ENCODE results near the gene TMEM50B.

- TF ChIP-seq, protein P1, sequence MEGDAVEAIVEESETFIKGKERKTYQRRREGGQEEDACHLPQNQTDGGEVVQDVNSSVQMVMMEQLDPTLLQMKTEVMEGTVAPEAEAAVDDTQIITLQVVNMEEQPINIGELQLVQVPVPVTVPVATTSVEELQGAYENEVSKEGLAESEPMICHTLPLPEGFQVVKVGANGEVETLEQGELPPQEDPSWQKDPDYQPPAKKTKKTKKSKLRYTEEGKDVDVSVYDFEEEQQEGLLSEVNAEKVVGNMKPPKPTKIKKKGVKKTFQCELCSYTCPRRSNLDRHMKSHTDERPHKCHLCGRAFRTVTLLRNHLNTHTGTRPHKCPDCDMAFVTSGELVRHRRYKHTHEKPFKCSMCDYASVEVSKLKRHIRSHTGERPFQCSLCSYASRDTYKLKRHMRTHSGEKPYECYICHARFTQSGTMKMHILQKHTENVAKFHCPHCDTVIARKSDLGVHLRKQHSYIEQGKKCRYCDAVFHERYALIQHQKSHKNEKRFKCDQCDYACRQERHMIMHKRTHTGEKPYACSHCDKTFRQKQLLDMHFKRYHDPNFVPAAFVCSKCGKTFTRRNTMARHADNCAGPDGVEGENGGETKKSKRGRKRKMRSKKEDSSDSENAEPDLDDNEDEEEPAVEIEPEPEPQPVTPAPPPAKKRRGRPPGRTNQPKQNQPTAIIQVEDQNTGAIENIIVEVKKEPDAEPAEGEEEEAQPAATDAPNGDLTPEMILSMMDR (conservative IDR thresholded peaks at IDR 0.05 in 1 of 2, IDR thresholded peaks at IDR 0.05 in 1 of 2; ENCODE audit: low read depth in 1 of 2, low read length in 2 of 2), result no peak
- no peak for TF ChIP-seq EZH2 (IDR thresholded peaks at IDR 0.05; ENCODE audit: low read length, missing control alignments)
Measured at GRCh38 chr21:33510826-33511225, 31.1 kb upstream of the TMEM50B start.

Data from fibroblast of lung (primary cell).